HEK293 (cell line): ENCODE results near the gene SRBD1.

Experiments
- CTCF ChIA-PET: fragments of 350-600 bp; formaldehyde crosslinking; extraction: SDS; loops from one replicate; lab custom pipeline; 2021; ENCODE audit warnings: antibody characterized with exemption; lab: Yijun Ruan, JAX
- POLR2A ChIA-PET: fragments of 300-600 bp; formaldehyde crosslinking; extraction: SDS; loops from one replicate; lab custom pipeline; 2020; ENCODE audit warnings: antibody characterized with exemption, inconsistent platforms; lab: Yijun Ruan, JAX
- H3K27ac ChIP-seq: fragments of 200-500 bp; sonication (Bioruptor generic); 2 replicates; pipeline ENCODE4 v1.5.1; 2014; ENCODE audit warnings: low read depth, low read length, control low read depth, inconsistent platforms; ENCODE audit errors: extremely low read depth
- H3K36me3 ChIP-seq, 2 experiments: fragments of 200-500 bp in 1 of 2; sonication (Bioruptor generic) in 1 of 2; 1 replicate in 1 of 2; 2 replicates in 1 of 2; pipeline ENCODE4 v1.5.1; 2014 to 2017; ENCODE audit warnings: inconsistent platforms in 2 of 2, low read length in 2 of 2; ENCODE audit not compliant: control insufficient read depth in 2 of 2, insufficient read depth in 1 of 2
- H3K4me1 ChIP-seq: fragments of 200-500 bp; sonication (Bioruptor generic); 2 replicates; pipeline ENCODE4 v1.5.1; 2014; ENCODE audit warnings: mild to moderate bottlenecking, low read length, inconsistent platforms; ENCODE audit not compliant: control insufficient read depth, insufficient read depth
- H3K4me3 ChIP-seq: 2 replicates; pipeline ENCODE4 v1.5.1; 2011; ENCODE audit warnings: low read depth, mild to moderate bottlenecking, control low read depth, low read length, moderate library complexity
- H3K9me3 ChIP-seq: fragments of 200-500 bp; sonication (Bioruptor generic); 2 replicates; pipeline ENCODE4 v1.5.1; 2014; ENCODE audit warnings: low read depth, low read length, inconsistent platforms; ENCODE audit not compliant: control insufficient read depth, insufficient read depth
- BCL6B ChIP-seq: fragments of 450-650 bp; formaldehyde crosslinking; IDR thresholded peaks from 2 replicates; pipeline ENCODE4 v1.5.1; 2017; ENCODE audit warnings: missing biosample characterization, missing genetic modification characterization
- EGR2 ChIP-seq: fragments of 450-650 bp; formaldehyde crosslinking; IDR thresholded peaks from 2 replicates; pipeline ENCODE4 v1.5.1; 2016; ENCODE audit warnings: low read depth, missing biosample characterization, missing genetic modification characterization
- IKZF3 ChIP-seq: fragments of 450-650 bp; IDR thresholded peaks from 2 replicates; pipeline ENCODE4 v1.5.0; 2018; ENCODE audit warnings: missing biosample characterization, mild to moderate bottlenecking, missing genetic modification characterization, moderate library complexity
- PBX3 ChIP-seq: sonication (generic); formaldehyde crosslinking; IDR thresholded peaks from 2 replicates; pipeline ENCODE4 v1.8.1; 2022; ENCODE audit warnings: mild to moderate bottlenecking, moderate library complexity, missing genetic modification reagents
- PRDM1 ChIP-seq: fragments of 450-650 bp; formaldehyde crosslinking; IDR thresholded peaks from 2 replicates; pipeline ENCODE4; 2016; ENCODE audit warnings: missing biosample characterization, missing genetic modification characterization
- PRDM10 ChIP-seq: fragments of 450-650 bp; formaldehyde crosslinking; IDR thresholded peaks from 2 replicates; pipeline ENCODE4 v1.5.1; 2016; ENCODE audit warnings: missing biosample characterization, missing genetic modification characterization
- SP7 ChIP-seq: fragments of 450-650 bp; formaldehyde crosslinking; IDR thresholded peaks from 2 replicates; pipeline ENCODE4 v1.5.1; 2016; ENCODE audit warnings: missing biosample characterization, missing genetic modification characterization
- ZBTB20 ChIP-seq: fragments of 450-650 bp; formaldehyde crosslinking; IDR thresholded peaks from 2 replicates; pipeline ENCODE4 v1.5.1; 2016; ENCODE audit warnings: missing biosample characterization, missing genetic modification characterization
- ZBTB7A ChIP-seq: fragments of 450-650 bp; formaldehyde crosslinking; IDR thresholded peaks from 2 replicates; pipeline ENCODE4 v1.5.1; 2016; ENCODE audit warnings: low read depth, missing biosample characterization, missing genetic modification characterization
- ZBTB8A ChIP-seq: fragments of 450-650 bp; formaldehyde crosslinking; IDR thresholded peaks from 2 replicates; pipeline ENCODE4 v1.5.1; 2016; ENCODE audit warnings: missing biosample characterization, missing genetic modification characterization
- ZNF112 ChIP-seq: fragments of 450-650 bp; formaldehyde crosslinking; IDR thresholded peaks from 2 replicates; pipeline ENCODE4 v1.5.0; 2017; ENCODE audit warnings: missing biosample characterization, missing genetic modification characterization
- ZNF18 ChIP-seq: fragments of 450-650 bp; formaldehyde crosslinking; IDR thresholded peaks from 2 replicates; pipeline ENCODE4 v1.5.1; 2016; ENCODE audit warnings: missing biosample characterization, missing genetic modification characterization
- ZNF335 ChIP-seq: fragments of 450-650 bp; formaldehyde crosslinking; conservative IDR thresholded peaks from 2 replicates; pipeline ENCODE4 v1.5.1; 2016; ENCODE audit warnings: missing biosample characterization, missing genetic modification characterization
- ZNF362 ChIP-seq: fragments of 450-650 bp; formaldehyde crosslinking; IDR thresholded peaks from 2 replicates; pipeline ENCODE4 v1.5.1; 2016; ENCODE audit warnings: missing biosample characterization, missing genetic modification characterization
- ZNF366 ChIP-seq: fragments of 450-650 bp; formaldehyde crosslinking; conservative IDR thresholded peaks from 2 replicates; pipeline ENCODE4 v1.5.1; 2016; ENCODE audit warnings: missing biosample characterization, missing genetic modification characterization
- ZNF501 ChIP-seq: fragments of 450-650 bp; formaldehyde crosslinking; IDR thresholded peaks from 2 replicates; pipeline ENCODE4 v1.5.1; 2016; ENCODE audit warnings: missing biosample characterization, missing genetic modification characterization
- ZNF596 ChIP-seq: fragments of 450-650 bp; IDR thresholded peaks from 2 replicates; pipeline ENCODE4 v1.5.0; 2018; ENCODE audit warnings: missing biosample characterization, mild to moderate bottlenecking, missing genetic modification characterization, moderate library complexity
- ZNF600 ChIP-seq: fragments of 450-650 bp; formaldehyde crosslinking; IDR thresholded peaks from 2 replicates; pipeline ENCODE4 v1.5.1; 2016; ENCODE audit warnings: missing biosample characterization, missing genetic modification characterization
- ZNF626 ChIP-seq: fragments of 450-650 bp; sonication (Bioruptor Pico); formaldehyde crosslinking; IDR thresholded peaks from 2 replicates; pipeline ENCODE4 v1.5.1; 2018; ENCODE audit warnings: missing biosample characterization, missing genetic modification characterization, inconsistent platforms
- ZNF660 ChIP-seq: fragments of 450-650 bp; IDR thresholded peaks from 2 replicates; pipeline ENCODE4 v1.5.1; 2018; ENCODE audit warnings: missing biosample characterization, mild to moderate bottlenecking, missing genetic modification characterization
- ZNF792 ChIP-seq: fragments of 450-650 bp; formaldehyde crosslinking; IDR thresholded peaks from 2 replicates; pipeline ENCODE4 v1.5.1; 2016; ENCODE audit warnings: missing biosample characterization, missing genetic modification characterization
- ZNF843 ChIP-seq: fragments of 450-650 bp; formaldehyde crosslinking; IDR thresholded peaks from 2 replicates; pipeline ENCODE4 v1.5.1; 2016; ENCODE audit warnings: missing biosample characterization, missing genetic modification characterization

Gene SRBD1

GRCh38 chr2:45612731-45613130 is 1.7 kb upstream of the SRBD1 start (continued):
- TF ChIP-seq PBX3 (CRISPR knock-in tag), result no peak
- no peak for TF ChIP-seq ZBTB7A

GRCh38 chr2:45612285-45612684 is 1.2 kb upstream of the SRBD1 start:
- H3K36me3 ChIP-seq, result no peaks in the 10 kb centered on the region
- POLR2A ChIA-PET, result no interaction called here
- no peak overlapping the region for H3K27ac ChIP-seq
- H3K4me1 ChIP-seq, result peaks cover 21% of the 10 kb centered on the region
- no peak for TF ChIP-seq ZNF596 (tag by site-specific recombination)
- TF ChIP-seq ZNF792 (tag by site-specific recombination), result no peak
- no peak for TF ChIP-seq ZNF362 (tag by site-specific recombination)
- TF ChIP-seq ZNF843 (tag by site-specific recombination), result no peak
- TF ChIP-seq ZNF626, result no peak
- CTCF ChIA-PET, result no interaction called here
- no peaks in the 10 kb centered on the region for H3K9me3 ChIP-seq
- no peak overlapping the region for H3K4me3 ChIP-seq

GRCh38 chr2:45610281-45611019 is 617 bp downstream of the SRBD1 start:
- Histone ChIP-seq H3K36me3 (no peaks in the 10 kb centered on the region; a peak in 1 of 3 replicates), H3K9me3 (no peaks in the 10 kb centered on the region), H3K4me1 (peaks cover 14% of the 10 kb centered on the region), H3K4me3 (peak overlapping the region; percentile 92), H3K27ac (peak overlapping the region; percentile 70)
- ChIA-PET CTCF (interaction anchor here (0.6 to 0.7 kb wide), 5 partner anchors 16 to 728 kb away, joined by 3 to 4 read pairs (median 3); no protein-coding TSS in a partner anchor), POLR2A (interaction anchor here (0.7 to 1.4 kb wide), 6 partner anchors 16 to 935 kb away, joined by 3 to 8 read pairs (median 3); no protein-coding TSS in a partner anchor)
- TF ChIP-seq ZNF335 (tag by site-specific recombination) (peak; percentile 94), PRDM1 (tag by site-specific recombination) (peak; percentile 76; the same call in 1 of the 2 replicates), IKZF3 (tag by site-specific recombination) (peak; percentile 84), ZBTB8A (peak; percentile 74), ZNF112 (tag by site-specific recombination) (no peak), ZNF660 (tag by site-specific recombination) (peak; percentile 11; the same call in 1 of the 2 replicates), SP7 (tag by site-specific recombination) (peak; percentile 32; the same call in 1 of the 2 replicates), PRDM10 (tag by site-specific recombination) (peak; percentile 42; the same call in 1 of the 2 replicates), ZBTB20 (tag by site-specific recombination) (0 out of 2 replicates have a peak, but pooled peaks have one; percentile 24), EGR2 (no peak), ZNF600 (tag by site-specific recombination) (peak; percentile 58; the same call in 1 of the 2 replicates), ZNF18 (tag by site-specific recombination) (peak; percentile 55; the same call in 1 of the 2 replicates), ZNF501 (tag by site-specific recombination) (0 out of 2 replicates have a peak, but pooled peaks have one; percentile 17), ZNF366 (tag by site-specific recombination) (peak; percentile 39; the same call in 1 of the 2 replicates), BCL6B (tag by site-specific recombination) (peak; percentile 100)
